ENCODE measurements around the gene NFATC1. TPM values are rescaled to one million over a fixed set of nuclear protein-coding genes. Genes with fewer than 3 reads are reported as not detected.

The NFATC1 gene
- polyA plus RNA-seq, 2 of the 4 experiments (the other 2 are of a cell fraction) = 0.52 to 1.7 TPM

GRCh38 chr18:79366177-79367094 is 29.3 kb upstream of the NFATC1 start:
- no peaks in the 10 kb centered on the region for H3K9me3 ChIP-seq
- H3K4me3 ChIP-seq = no peak overlapping the region
- no peak for ATAC-seq
- FAIRE-seq = no peak
- no peak for DNase-seq (ENCODE audit: low read depth in 1 of 2, low spot score in 1 of 2)
- no peaks in the 10 kb centered on the region for H3K4me1 ChIP-seq
- no peak overlapping the region for H3K4me2 ChIP-seq
- ChIA-PET POLR2A (no interaction called here), CTCF (interaction anchor here (1.0 to 1.5 kb wide), 2 partner anchors 13 to 15 kb away, joined by 3 to 4 read pairs; no protein-coding TSS in a partner anchor)
- no peak overlapping the region for H3K27ac ChIP-seq
- TF ChIP-seq FOSB (CRISPR knock-in tag; IDR thresholded peaks at IDR 0.05) (no peak), FOSL2 (IDR thresholded peaks at IDR 0.05) (no peak), FOSL2 (CRISPR knock-in tag; IDR thresholded peaks at IDR 0.05) (no peak), HEYL (CRISPR knock-in tag; IDR thresholded peaks at IDR 0.05) (no peak), CTCF (IDR thresholded peaks at IDR 0.05) (no peak), SREBF2 (IDR thresholded peaks at IDR 0.05) (no peak), NPAS2 (CRISPR knock-in tag; IDR thresholded peaks at IDR 0.05; ENCODE audit: borderline replicate concordance) (no peak)
- 84% methylated on average over 29 of the region's 29 CpGs for WGBS (ENCODE audit: missing lambda C conversion rate)

- H3K4me3 ChIP-seq = no peak overlapping the region
- H3K4me2 ChIP-seq = no peak overlapping the region
- ChIA-PET CTCF (interaction anchor here (1.1 kb wide), 1 partner anchor 11 kb away, joined by 3 read pairs; no protein-coding TSS in a partner anchor), POLR2A (no interaction called here)
- no peaks in the 10 kb centered on the region for H3K9me3 ChIP-seq
- WGBS (ENCODE audit: missing lambda C conversion rate) = 97% methylated on average over 5 of the region's 8 CpGs
- H3K27ac ChIP-seq = no peak overlapping the region
- H3K4me1 ChIP-seq = no peaks in the 10 kb centered on the region
- TF ChIP-seq MYC (IDR thresholded peaks at IDR 0.05; ENCODE audit: borderline replicate concordance, low read length) (no peak), ZNF302 (CRISPR knock-in tag; IDR thresholded peaks at IDR 0.05) (no peak), JUNB (IDR thresholded peaks at IDR 0.05) (no peak), GATA3 (IDR thresholded peaks at IDR 0.05; ENCODE audit: borderline replicate concordance) (no peak), REST (IDR thresholded peaks at IDR 0.05) (no peak)
- DNase-seq (ENCODE audit: low read depth in 1 of 2, low spot score in 1 of 2) (no peak), FAIRE-seq (no peak), ATAC-seq (no peak)
Measured at GRCh38 chr18:79367480-79367879, 28.2 kb upstream of the NFATC1 start.

- DNase-seq (ENCODE audit: low read depth in 1 of 2, low spot score in 1 of 2) (no peak), ATAC-seq (no peak), FAIRE-seq (no peak)
- Histone ChIP-seq H3K4me2 (no peak overlapping the region), H3K9me3 (no peaks in the 10 kb centered on the region), H3K4me3 (no peak overlapping the region), H3K4me1 (no peaks in the 10 kb centered on the region), H3K27ac (no peak overlapping the region)
- POLR2A ChIA-PET = no interaction called here
- WGBS (ENCODE audit: missing lambda C conversion rate) = 90% methylated on average over 13 of the region's 18 CpGs
- CTCF ChIA-PET = interaction anchor here (0.9 to 1.1 kb wide), 2 partner anchors 11 to 161 kb away, joined by 3 to 4 read pairs; no protein-coding TSS in a partner anchor
- TF ChIP-seq EP300 (IDR thresholded peaks at IDR 0.05) = no peak
- TF ChIP-seq FOSL2 (IDR thresholded peaks at IDR 0.05) = no peak
- no peak for TF ChIP-seq FOSL2 (CRISPR knock-in tag; IDR thresholded peaks at IDR 0.05)
- no peak for TF ChIP-seq MYC (IDR thresholded peaks at IDR 0.05; ENCODE audit: borderline replicate concordance, low read length)
- TF ChIP-seq RFX5 (IDR thresholded peaks at IDR 0.05) = no peak
- TF ChIP-seq ELK1 (IDR thresholded peaks at IDR 0.05; ENCODE audit: low read depth, low read length) = no peak
- TF ChIP-seq FOSB (CRISPR knock-in tag; IDR thresholded peaks at IDR 0.05) = no peak
- TF ChIP-seq CEBPB (IDR thresholded peaks at IDR 0.05) = no peak
- no peak for TF ChIP-seq NPAS2 (CRISPR knock-in tag; IDR thresholded peaks at IDR 0.05; ENCODE audit: borderline replicate concordance)
- TF ChIP-seq RCOR1 (IDR thresholded peaks at IDR 0.05; ENCODE audit: low read depth, low read length) = no peak
- no peak for TF ChIP-seq CTCF (IDR thresholded peaks at IDR 0.05)
- no peak for TF ChIP-seq GATA3 (IDR thresholded peaks at IDR 0.05; ENCODE audit: borderline replicate concordance)
- no peak for TF ChIP-seq PHF8 (IDR thresholded peaks at IDR 0.05; ENCODE audit: borderline replicate concordance, low read depth)
- TF ChIP-seq USF2 (IDR thresholded peaks at IDR 0.05) = no peak
- TF ChIP-seq ZFP36 (IDR thresholded peaks at IDR 0.05; ENCODE audit: borderline replicate concordance, partially characterized antibody) = no peak
Measured at GRCh38 chr18:79367989-79368388, 27.7 kb upstream of the NFATC1 start.
